IPS-18c (cell line): ENCODE data around the gene UBE2H.
"Not testable (repeated sequence)": the region's sequence is repeated elsewhere in the genome, so short reads cannot be mapped to it uniquely, and the experiment has no call there.

ENCODE experiments used
- H3K4me3 ChIP-seq: 2 replicates; pipeline ENCODE4 v1.7.0; 2013; ENCODE audit warnings: low read depth, mild to moderate bottlenecking, low read length, moderate library complexity; ENCODE audit not compliant: insufficient read depth
- H3K9me3 ChIP-seq: one replicate; pipeline ENCODE4 v1.6.1; 2013; ENCODE audit warnings: mild to moderate bottlenecking, low read length, moderate library complexity; ENCODE audit not compliant: control insufficient read depth, insufficient read depth

Gene UBE2H

GRCh38 chr7:129843365-129843898, 109.3 kb downstream of the UBE2H start:
- Histone ChIP-seq H3K4me3 (no peak overlapping the region), H3K9me3 (no peaks in the 10 kb centered on the region)

- no peaks in the 10 kb centered on the region for H3K9me3 ChIP-seq
Observed at GRCh38 chr7:129841465-129841864, 111.3 kb downstream of the UBE2H start.

GRCh38 chr7:129840757-129841156, 112.0 kb downstream of the UBE2H start:
- no peak overlapping the region for H3K4me3 ChIP-seq
- H3K9me3 ChIP-seq, result no peaks in the 10 kb centered on the region

More at GRCh38 chr7:129841465-129841864, 111.3 kb downstream of the UBE2H start:
- no peak overlapping the region for H3K4me3 ChIP-seq

GRCh38 chr7:129836983-129837382, 115.8 kb downstream of the UBE2H start:
- Histone ChIP-seq H3K4me3 (0 out of 2 replicates have a peak overlapping the region, but pooled peaks have one; percentile 15), H3K9me3 (no peaks in the 10 kb centered on the region)

GRCh38 chr7:129835569-129835968, 117.2 kb downstream of the UBE2H start:
- no peaks in the 10 kb centered on the region for H3K9me3 ChIP-seq
- no peak overlapping the region for H3K4me3 ChIP-seq

- H3K9me3 ChIP-seq, result not testable (repeated sequence)
Observed at GRCh38 chr7:129833353-129833752, 119.4 kb downstream of the UBE2H start.

GRCh38 chr7:129832701-129833227, 120.0 kb downstream of the UBE2H start:
- H3K4me3 ChIP-seq, result no peak overlapping the region
- no peaks in the 10 kb centered on the region for H3K9me3 ChIP-seq

More at GRCh38 chr7:129833353-129833752, 119.4 kb downstream of the UBE2H start:
- H3K4me3 ChIP-seq, result not testable (repeated sequence)

GRCh38 chr7:129832282-129832681, 120.5 kb downstream of the UBE2H start:
- H3K9me3 ChIP-seq, result no peaks in the 10 kb centered on the region
- no peak overlapping the region; the same call in 1 of the 2 replicates for H3K4me3 ChIP-seq

GRCh38 chr7:129831424-129832058, 121.2 kb downstream of the UBE2H start:
- no peaks in the 10 kb centered on the region for H3K9me3 ChIP-seq
- H3K4me3 ChIP-seq, result no peak overlapping the region

- Histone ChIP-seq H3K9me3 (no peaks in the 10 kb centered on the region), H3K4me3 (no peak overlapping the region)
Observed at GRCh38 chr7:129830949-129831348, 121.8 kb downstream of the UBE2H start.

GRCh38 chr7:129829737-129830631, 122.8 kb downstream of the UBE2H start:
- 0 out of 2 replicates have a peak overlapping the region, but pooled peaks have one; percentile 17 for H3K4me3 ChIP-seq
- no peaks in the 10 kb centered on the region for H3K9me3 ChIP-seq

- no peaks in the 10 kb centered on the region for H3K9me3 ChIP-seq
- 0 out of 2 replicates have a peak overlapping the region, but pooled peaks have one; percentile 17 for H3K4me3 ChIP-seq
Observed at GRCh38 chr7:129828989-129829736, 123.6 kb downstream of the UBE2H start.

GRCh38 chr7:129828078-129828762, 124.5 kb downstream of the UBE2H start:
- Histone ChIP-seq H3K9me3 (no peaks in the 10 kb centered on the region), H3K4me3 (no peak overlapping the region)

GRCh38 chr7:129827467-129827990, 125.2 kb downstream of the UBE2H start:
- no peaks in the 10 kb centered on the region for H3K9me3 ChIP-seq
- H3K4me3 ChIP-seq, result no peak overlapping the region

GRCh38 chr7:129826895-129827294, 125.9 kb downstream of the UBE2H start:
- not testable (repeated sequence) for H3K9me3 ChIP-seq, H3K4me3 ChIP-seq

GRCh38 chr7:129825209-129825970, 127.4 kb downstream of the UBE2H start:
- Histone ChIP-seq H3K9me3 (no peaks in the 10 kb centered on the region), H3K4me3 (peak overlapping the region; percentile 78)
